ENCODE data around the gene DHRS11. TPM values are rescaled to one million over a fixed set of nuclear protein-coding genes. Genes with fewer than 3 reads are reported as not detected.

DHRS11 gene
- total RNA-seq, 1 donor from 2014 or later = 13.5 TPM

DNA sequence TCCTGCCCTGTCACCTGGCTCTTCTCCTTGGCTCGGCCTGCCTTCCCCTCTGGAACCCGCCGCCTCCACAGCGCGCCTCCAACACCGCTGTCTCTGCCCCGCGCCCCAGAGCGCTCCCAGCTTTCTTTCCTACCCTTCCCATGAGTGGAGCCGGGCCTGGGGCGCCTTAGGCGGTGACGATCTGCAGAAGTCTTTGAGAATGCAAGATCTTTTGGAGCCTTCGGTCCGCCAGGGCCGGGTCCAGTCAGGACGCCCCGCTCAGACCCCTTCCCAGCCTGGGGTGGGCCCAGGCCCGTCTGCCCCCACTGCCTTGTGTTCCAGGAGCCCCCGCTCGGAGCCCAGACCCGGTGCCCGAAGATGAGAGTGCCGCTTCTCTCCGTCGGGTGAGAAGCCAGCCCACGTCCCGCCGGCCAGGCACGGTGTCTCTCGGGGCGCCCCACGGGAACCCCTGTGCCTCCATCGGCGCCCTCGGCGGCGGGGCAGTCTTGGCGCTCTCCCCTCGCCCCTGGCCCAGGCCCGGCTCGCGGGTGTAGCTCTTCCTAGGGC, 49.7 kb downstream of the DHRS11 start:
- intact Hi-C loops (cut with micrococcal nuclease) = no loop called here
- DNase-seq (no peak), ATAC-seq (no peak)

DNA sequence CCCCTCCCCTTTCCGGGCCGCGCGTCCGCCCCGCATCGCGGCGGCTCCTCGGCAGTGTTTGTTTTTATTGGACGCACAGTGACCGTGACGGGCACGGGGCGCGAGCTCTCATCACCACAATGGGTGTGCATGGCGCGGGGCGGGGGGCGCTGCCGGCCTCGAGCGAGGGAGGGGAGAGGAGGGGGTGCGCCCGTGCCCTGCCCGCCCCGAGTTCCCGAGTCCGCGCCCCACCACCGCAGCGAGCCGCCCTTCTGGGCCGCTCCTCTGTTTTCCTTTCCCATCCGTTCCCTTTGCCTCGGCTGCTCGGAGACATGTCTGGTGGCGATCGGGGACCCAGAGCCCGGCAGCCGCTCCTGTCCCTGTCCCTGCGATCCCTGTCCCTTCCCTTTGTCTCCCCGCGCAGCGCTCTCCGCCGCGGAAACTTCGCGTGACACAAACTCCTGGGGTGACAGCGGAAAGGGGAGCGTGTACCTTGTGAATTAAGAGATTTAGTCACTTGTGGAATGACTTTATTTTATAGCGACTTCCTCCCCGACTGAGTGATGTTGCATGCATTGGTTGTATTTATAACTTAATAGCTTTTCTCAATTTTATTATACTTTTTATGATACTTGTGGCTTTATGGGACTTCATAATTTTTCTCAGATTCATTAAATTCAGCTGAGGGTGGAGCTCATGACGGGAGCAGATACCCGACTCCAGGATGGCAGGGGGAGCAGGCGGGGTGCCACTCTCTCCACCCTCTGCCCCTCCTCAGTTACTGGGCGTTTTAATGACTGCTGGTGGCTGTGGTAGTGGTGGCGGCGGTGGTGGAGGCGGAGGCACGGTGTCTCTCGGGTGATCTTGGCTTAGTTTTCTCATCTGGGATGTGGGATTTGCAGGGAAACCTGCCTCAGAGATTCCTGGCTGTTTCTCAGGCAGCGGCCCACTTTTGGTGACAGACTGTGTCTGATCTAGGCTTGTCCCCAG, 50.5 kb downstream of the DHRS11 start:
- no peak for ATAC-seq
- intact Hi-C loops (cut with micrococcal nuclease) = no loop called here
- DNase-seq = no peak

DNA sequence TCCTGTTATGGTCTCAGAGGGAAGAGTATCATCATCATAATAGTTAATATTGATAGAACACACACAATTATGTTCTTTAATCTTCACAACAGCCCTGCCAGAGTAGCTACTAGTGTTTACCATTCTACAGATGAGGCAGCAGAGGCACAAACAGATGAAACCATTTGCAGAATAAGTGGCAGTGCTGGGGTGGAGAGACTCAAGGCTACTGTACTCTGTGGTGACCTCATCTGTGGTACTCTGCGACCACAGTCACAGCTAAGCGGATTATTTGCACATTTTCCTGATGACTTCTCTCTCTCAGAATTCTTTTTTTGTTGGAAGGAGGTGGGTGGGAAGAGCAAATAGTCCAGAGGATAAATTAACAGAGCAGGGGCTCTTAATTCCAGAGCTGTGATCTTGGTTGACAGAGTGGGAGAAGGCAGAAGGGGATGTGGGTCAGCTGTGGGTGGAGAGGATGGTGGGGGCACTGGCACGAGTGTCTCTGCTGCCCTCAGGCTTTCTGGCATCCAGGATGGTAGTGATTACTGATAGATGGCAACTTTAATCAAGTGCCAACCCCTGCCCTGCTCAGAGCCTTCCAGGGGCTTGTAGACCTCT, 51.5 kb downstream of the DHRS11 start:
- intact Hi-C loops (cut with micrococcal nuclease) = no loop called here
- ATAC-seq (no peak), DNase-seq (no peak)

DNA sequence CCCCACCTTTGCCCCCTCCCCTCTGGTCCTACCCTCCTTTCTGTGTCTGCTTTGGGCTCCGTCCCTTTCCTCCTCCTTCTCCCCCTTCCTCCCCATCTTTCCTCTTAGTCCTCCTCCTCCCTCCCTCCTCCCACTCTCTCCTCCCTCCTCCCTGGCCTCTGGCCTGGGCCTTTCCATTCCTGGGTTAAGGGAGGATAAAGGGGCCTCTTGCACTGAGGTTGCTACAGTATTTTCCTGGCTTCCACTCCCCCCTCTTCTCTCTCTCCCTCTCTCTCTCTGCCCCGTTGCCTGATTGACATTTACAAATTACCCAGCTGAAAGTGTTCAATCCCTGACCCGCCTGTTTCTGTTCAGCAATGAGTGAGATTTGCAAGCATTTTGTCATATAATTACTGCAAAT, 53.7 kb downstream of the DHRS11 start:
- intact Hi-C loops (cut with micrococcal nuclease) = no loop called here
- DNase-seq (no peak), ATAC-seq (no peak)

DNA sequence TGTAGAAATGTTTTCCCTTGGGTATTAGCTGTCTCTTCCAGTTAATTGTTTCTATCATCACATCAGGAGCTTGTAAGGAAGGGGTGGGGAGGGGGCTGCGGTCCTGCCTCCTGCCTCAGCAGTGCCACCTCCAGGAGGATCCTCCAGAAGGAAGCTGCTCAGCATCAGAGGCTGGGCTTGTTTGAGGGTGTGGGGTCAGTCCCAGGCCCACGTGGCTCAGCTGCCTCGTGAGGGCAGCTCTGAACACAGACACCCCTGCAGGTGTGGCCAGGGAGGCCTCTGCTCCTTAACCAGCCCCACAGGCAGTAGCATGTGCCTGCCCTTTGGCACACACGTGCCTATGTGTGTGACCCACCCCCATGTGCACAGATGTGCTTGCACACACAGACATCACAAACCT, 56.0 kb downstream of the DHRS11 start:
- intact Hi-C loops (cut with micrococcal nuclease) = no loop called here
- DNase-seq (no peak), ATAC-seq (no peak)

DNA sequence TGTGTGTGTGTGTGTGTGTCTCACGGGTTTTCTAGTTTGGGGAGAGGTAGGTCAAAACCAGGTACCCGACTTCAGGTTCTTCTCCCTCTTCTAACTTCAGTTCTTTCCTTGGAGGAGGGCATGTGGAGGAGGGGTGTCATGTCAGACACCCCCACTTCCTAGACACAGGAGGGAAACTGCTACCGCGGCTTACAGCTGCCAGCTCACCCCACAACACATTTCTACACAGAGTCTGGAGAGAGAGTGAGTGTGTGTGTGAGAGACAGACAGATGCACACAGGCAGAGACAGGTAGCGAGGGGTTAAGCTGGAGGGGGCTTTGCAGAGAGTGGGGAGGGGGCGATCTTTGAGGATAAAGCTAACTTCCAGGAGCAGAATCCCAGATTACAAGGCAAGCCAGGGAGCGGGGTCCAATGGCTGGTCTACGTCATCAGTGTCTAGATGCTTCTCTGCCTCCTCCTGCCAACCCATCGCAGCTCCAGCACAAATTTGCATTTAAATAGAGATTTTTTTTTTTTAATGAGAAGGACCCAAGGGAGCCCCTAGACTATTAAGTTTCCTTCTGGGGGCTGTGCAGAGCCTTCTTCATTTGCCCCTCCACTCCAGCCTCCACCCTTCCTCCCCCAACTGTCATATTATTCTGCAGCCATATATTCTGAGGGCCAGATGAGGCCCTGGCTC, 58.6 kb downstream of the DHRS11 start:
- no peak for ATAC-seq
- intact Hi-C loops (cut with micrococcal nuclease) = no loop called here
- no peak for DNase-seq

Other genes with a start within 250 kb of the DHRS11 start
- not detected for gene TBC1D3H, start 203.4 kb upstream of the DHRS11 start, total RNA-seq
- gene ZNHIT3, start 105.2 kb upstream of the DHRS11 start, total RNA-seq = 22.1 TPM
- 20.0 TPM for gene MYO19, start 57.0 kb upstream of the DHRS11 start, total RNA-seq
- gene PIGW, start 56.9 kb upstream of the DHRS11 start, total RNA-seq = 3.5 TPM
- 41.8 TPM for gene GGNBP2, start 47.0 kb upstream of the DHRS11 start, total RNA-seq
- 9.2 TPM for gene MRM1, start 9.7 kb downstream of the DHRS11 start, total RNA-seq